Stomach (tissue), 4 donors: ENCODE measurements around the gene FBXO4.

ENCODE experiments used
- CTCF ChIP-seq, 7 experiments: fragments of 450-650 bp in 4 of 7; fragments of 200-600 bp in 3 of 7; sonication (generic) in 3 of 7; IDR thresholded peaks; one replicate each; pipeline ENCODE4 v1.5.1; 2016 to 2019; ENCODE audit warnings: antibody characterized with exemption in 7 of 7, control low read depth in 2 of 7, mild to moderate bottlenecking in 1 of 7
- POLR2AphosphoS5 ChIP-seq, 3 donors: sonication (generic); formaldehyde crosslinking; IDR thresholded peaks; one replicate each; pipeline ENCODE4 v1.6.1; 2016; ENCODE audit warnings: antibody characterized with exemption in 3 of 3

DNA sequence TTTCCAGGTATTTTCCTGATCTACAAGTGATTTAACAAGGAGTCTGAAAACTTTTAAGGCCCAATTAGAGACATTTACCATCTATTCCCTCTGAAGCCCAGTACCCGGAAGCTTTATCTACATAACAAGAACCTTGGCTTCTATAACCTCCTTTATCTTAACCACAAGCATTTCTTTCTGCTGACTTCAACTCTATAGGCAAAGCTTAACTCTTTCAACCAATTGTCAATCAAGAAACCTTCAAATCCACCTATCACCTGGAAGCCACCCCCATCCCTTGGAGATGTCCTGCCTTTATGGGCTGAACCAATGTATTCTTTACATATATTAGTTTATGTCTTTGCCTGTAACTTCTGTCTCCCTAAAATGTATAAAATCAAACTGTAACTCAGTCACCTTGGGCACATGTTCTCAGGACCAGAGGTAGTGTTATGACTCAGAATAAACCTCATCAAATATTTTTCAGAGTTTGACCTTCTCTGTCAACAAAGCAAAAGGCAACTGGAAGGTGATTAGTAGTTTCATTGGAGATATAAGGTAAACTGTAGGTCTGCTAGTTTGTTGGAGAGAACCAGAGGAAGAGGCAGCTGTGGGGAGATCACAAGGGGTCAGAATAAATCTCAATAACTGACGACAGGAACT, 33.9 kb upstream of the FBXO4 start:
- TF ChIP-seq CTCF (IDR thresholded peaks at IDR 0.05) = no peak
- no peak for TF ChIP-seq POLR2AphosphoS5 (IDR thresholded peaks at IDR 0.05)
